ENCODE data around the gene RABGAP1. TPM values are rescaled to one million over a fixed set of nuclear protein-coding genes. Genes with fewer than 3 reads are reported as not detected.

Gene RABGAP1
- total RNA-seq, 2 donors from 2014 or later, result 41.9 to 49.7 TPM

GRCh38 chr9:123008909-123009308 is 68.1 kb downstream of the RABGAP1 start:
- Mint-ChIP-seq H3K9me3 (no peaks in the 10 kb centered on the region), H3K4me1 (no peaks in the 10 kb centered on the region), H3K27ac (no peak overlapping the region), H3K36me3 (ENCODE audit: low read depth) (peaks cover 38% of the 10 kb centered on the region), H3K27me3 (ENCODE audit: insufficient read depth) (no peaks in the 10 kb centered on the region), H3K4me3 (no peak overlapping the region)
- H3K27me3 ChIP-seq (ENCODE audit: control insufficient read depth, insufficient read depth, low read length, poor library complexity, severe bottlenecking), result no peaks in the 10 kb centered on the region
- TF ChIP-seq CTCF (conservative IDR thresholded peaks at IDR 0.05), result no peak
- no peak overlapping the region for H3K9ac ChIP-seq (ENCODE audit: extremely low read depth, low read length, poor library complexity, severe bottlenecking)
- H3K4me1 ChIP-seq (ENCODE audit: control insufficient read depth, insufficient read depth, low read length), result no peaks in the 10 kb centered on the region
- no peak overlapping the region for H3K27ac ChIP-seq (ENCODE audit: low read depth, low read length)
- H3K4me3 ChIP-seq (ENCODE audit: low read length), result no peak overlapping the region
- H3K9me3 ChIP-seq (ENCODE audit: control insufficient read depth, low read length), result no peaks in the 10 kb centered on the region
- peaks cover 54% of the 10 kb centered on the region for H3K36me3 ChIP-seq (ENCODE audit: control insufficient read depth, insufficient read depth, low read length)
- no peak for DNase-seq

DNA sequence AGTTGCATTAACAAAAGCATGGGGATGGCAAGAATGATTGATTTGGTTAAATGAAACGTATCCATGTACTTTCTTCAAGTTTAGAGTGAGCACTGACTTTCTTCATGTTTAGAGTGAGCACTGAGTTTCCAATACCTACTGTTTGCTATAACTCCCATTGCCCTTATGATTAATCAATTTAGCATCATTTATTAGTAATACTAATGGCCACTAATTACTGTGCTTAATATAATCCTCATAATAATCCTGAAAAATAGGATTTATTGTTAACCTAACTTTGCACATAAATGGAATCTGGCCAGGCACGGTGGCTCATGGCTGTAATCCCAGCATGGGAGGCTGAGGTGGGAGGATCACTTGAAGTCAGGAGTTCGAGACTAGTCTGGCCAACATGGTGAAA is 70.6 kb downstream of the RABGAP1 start:
- H3K9me3 Mint-ChIP-seq, result no peaks in the 10 kb centered on the region
- Histone ChIP-seq H3K36me3 (ENCODE audit: control insufficient read depth, insufficient read depth, low read length) (peaks cover 72% of the 10 kb centered on the region), H3K9me3 (ENCODE audit: control insufficient read depth, low read length) (no peaks in the 10 kb centered on the region), H3K27me3 (ENCODE audit: control insufficient read depth, insufficient read depth, low read length, poor library complexity, severe bottlenecking) (no peaks in the 10 kb centered on the region), H3K27ac (ENCODE audit: low read depth, low read length) (no peak overlapping the region), H3K4me3 (ENCODE audit: low read length) (no peak overlapping the region), H3K4me1 (ENCODE audit: control insufficient read depth, insufficient read depth, low read length) (no peaks in the 10 kb centered on the region), H3K9ac (ENCODE audit: extremely low read depth, low read length, poor library complexity, severe bottlenecking) (no peak overlapping the region)
- H3K27ac Mint-ChIP-seq, result no peak overlapping the region
- peaks cover 57% of the 10 kb centered on the region for H3K36me3 Mint-ChIP-seq (ENCODE audit: low read depth)
- whole genome bisulfite sequencing, 2 experiments (ENCODE audit: insufficient coverage in 1 of 2, insufficient read length in 1 of 2), result 97 to 100% methylated on average over 2 to 3 of the region's 3 CpGs
- DNase-seq, result no peak
- no peaks in the 10 kb centered on the region for H3K4me1 Mint-ChIP-seq
- TF ChIP-seq CTCF (conservative IDR thresholded peaks at IDR 0.05), result no peak
- no peaks in the 10 kb centered on the region for H3K27me3 Mint-ChIP-seq (ENCODE audit: insufficient read depth)
- H3K4me3 Mint-ChIP-seq, result no peak overlapping the region

DNA sequence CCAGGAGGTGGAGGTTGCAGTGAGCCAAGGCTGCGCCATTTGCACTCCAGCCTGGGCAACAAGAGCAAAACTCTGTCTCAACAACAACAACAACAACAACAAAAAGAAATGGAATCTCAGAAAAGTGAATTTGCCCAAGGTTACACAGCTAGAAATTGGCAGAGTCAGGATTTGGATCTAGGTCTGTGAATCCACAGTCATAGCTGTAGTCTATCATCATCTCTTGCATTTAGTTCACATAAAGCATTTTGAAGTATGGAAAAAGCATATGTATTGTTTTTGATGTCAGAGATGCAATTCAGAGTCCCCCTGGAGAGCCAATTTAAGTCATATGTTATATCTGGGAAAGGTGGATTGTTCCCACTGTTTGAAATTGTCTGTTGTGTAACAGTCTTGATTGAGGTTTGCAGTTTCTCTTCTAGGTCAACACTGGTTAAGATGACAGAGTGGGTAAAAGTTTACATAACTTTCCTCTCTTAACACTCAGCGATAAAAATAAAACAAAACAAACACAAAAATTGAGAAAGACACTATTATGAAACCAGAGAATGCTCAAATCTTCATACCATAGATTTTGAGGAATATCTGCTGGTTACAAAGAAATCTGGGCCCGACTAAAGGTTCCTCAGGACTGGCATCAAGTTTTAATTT is 71.2 kb downstream of the RABGAP1 start:
- Mint-ChIP-seq H3K36me3 (ENCODE audit: low read depth) (peaks cover 61% of the 10 kb centered on the region), H3K4me1 (no peaks in the 10 kb centered on the region), H3K27me3 (ENCODE audit: insufficient read depth) (no peaks in the 10 kb centered on the region), H3K9me3 (no peaks in the 10 kb centered on the region), H3K4me3 (no peak overlapping the region), H3K27ac (no peak overlapping the region)
- no peak for TF ChIP-seq CTCF (conservative IDR thresholded peaks at IDR 0.05)
- Histone ChIP-seq H3K27ac (ENCODE audit: low read depth, low read length) (no peak overlapping the region), H3K4me1 (ENCODE audit: control insufficient read depth, insufficient read depth, low read length) (no peaks in the 10 kb centered on the region), H3K4me3 (ENCODE audit: low read length) (no peak overlapping the region), H3K27me3 (ENCODE audit: control insufficient read depth, insufficient read depth, low read length, poor library complexity, severe bottlenecking) (no peaks in the 10 kb centered on the region), H3K9me3 (ENCODE audit: control insufficient read depth, low read length) (no peaks in the 10 kb centered on the region), H3K36me3 (ENCODE audit: control insufficient read depth, insufficient read depth, low read length) (peaks cover 78% of the 10 kb centered on the region), H3K9ac (ENCODE audit: extremely low read depth, low read length, poor library complexity, severe bottlenecking) (no peak overlapping the region)
- no peak for DNase-seq
- 91% methylated on average over 3 of the region's 3 CpGs; no CpG with 5 or more reads in 1 of the 2 experiments for WGBS, 2 experiments (ENCODE audit: insufficient coverage in 1 of 2, insufficient read length in 1 of 2)
